NCI-H2081 treated with DMSO at 0.1 percent for 48 hours (cell line): ENCODE results near the gene TMEM97.
"Not testable (repeated sequence)": the region's sequence is repeated elsewhere in the genome, so short reads cannot be mapped to it uniquely, and the experiment has no call there.

Source experiments
- DNase-seq: peaks from one replicate; lab custom pipeline; 2025; lab: John Stamatoyannopoulos, UW

Gene TMEM97

GRCh38 chr17:28338056-28338768 is 19.2 kb downstream of the TMEM97 start:
- DNase-seq: no peak

GRCh38 chr17:28338769-28339212 is 19.8 kb downstream of the TMEM97 start:
- not testable (repeated sequence) for DNase-seq

- DNase-seq: no peak
Observed at GRCh38 chr17:28339431-28339830, 20.4 kb downstream of the TMEM97 start.

GRCh38 chr17:28340374-28340773 is 21.4 kb downstream of the TMEM97 start:
- DNase-seq: no peak

DNA sequence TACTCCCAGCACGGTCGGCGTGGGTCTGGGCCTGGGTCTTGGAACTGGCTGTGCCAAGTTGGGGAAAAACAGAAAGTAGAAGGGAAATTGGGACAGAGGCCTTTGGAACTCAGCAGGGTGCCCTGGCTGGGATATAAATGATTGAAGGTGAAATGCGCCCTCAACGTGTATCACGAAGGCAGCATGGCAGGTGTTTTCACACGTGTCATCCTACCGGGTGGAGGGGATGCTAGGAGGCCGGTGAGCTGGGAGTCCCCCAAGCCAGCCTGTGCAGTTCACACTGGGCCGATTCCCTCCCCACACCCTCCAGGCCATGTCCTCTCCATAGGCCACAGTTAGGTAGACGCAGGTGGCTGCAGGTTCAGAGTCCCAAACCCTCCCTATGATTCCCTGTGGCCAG is 22.5 kb downstream of the TMEM97 start:
- no peak for DNase-seq

GRCh38 chr17:28342313-28342712 is 23.3 kb downstream of the TMEM97 start:
- DNase-seq: no peak

DNA sequence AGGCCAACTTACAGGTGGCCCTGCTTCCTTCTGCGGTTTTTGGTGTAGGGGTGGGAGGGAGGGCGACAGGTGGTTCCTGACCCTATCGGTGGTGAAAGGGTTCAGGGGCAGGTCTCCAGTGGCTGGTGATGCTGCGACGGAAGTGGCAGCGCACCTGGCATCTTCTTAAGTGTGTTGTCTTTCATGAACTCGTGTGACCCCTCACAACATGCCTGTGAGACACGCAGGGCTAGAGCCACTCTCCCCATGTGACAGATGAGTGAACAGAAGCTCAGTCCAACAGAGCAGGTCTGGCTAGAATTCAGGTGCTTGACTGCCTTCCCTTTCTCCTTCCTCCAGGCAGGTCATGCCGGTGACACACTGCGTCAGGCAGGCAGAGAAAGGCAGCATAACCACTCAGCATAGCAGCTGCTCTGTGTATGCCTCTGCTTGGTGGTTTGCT is 24.5 kb downstream of the TMEM97 start:
- DNase-seq: no peak

DNA sequence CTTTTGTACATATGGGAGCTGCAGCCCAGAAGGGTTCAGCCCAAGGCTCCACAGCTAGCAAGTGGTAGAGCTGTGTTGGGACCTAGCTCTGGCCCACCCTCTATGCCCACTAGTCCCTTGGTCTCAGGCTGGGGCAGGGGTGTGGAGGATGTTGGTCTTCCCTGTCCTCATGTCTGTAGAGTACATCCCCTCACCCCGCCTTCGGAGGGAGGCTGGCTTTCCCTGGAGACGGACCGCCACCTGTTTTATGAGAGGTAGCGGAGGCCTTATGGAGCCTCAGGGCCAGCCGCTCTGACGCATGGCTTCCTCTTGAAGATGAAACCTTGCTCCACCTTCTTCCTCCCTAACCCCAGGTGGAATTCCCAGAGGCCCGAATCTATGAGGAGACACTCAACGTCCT is 25.0 kb downstream of the TMEM97 start:
- DNase-seq: no peak

DNA sequence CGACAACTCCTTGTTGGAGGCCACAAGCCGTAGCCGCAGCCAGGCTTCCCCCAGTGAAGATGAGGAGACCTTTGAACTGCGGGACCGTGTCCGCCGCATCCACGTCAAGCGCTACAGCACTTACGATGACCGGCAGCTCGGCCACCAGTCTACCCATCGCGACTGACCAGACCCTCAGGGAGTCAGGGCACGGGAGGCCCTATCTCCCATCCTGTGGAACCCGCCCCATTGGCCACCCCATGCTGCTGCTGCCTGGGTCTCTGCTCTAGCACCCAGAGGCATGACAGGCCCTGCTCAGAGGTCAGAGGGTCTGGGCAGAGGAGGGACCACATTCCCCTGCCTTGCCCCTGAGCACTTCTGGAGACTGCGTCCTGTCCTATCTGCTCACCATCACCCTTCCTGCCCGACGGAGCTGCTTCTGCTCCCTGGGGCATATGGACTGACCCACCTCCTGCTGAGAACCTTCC is 25.5 kb downstream of the TMEM97 start:
- DNase-seq: no peak

- no peak for DNase-seq
Observed at GRCh38 chr17:28345419-28346198, 26.6 kb downstream of the TMEM97 start.

DNA sequence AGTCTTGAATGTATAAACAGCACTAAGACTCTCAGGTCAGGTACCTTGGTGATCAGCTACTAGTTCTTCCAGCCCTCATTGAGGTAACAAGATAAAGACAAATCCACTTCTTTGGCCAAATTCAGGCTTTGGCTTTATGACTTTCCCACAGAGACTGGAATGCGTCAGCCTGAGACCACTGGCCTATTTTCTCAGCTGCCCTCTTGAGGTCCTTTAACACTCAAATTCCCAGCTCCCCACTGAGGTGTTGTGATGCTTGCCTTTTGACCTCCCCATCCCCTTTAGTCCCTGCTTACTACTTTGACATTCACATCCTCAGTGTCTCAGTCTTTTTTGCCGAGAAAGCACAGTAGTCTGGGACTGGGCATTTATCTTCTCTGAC is 27.2 kb downstream of the TMEM97 start:
- DNase-seq: no peak

DNA sequence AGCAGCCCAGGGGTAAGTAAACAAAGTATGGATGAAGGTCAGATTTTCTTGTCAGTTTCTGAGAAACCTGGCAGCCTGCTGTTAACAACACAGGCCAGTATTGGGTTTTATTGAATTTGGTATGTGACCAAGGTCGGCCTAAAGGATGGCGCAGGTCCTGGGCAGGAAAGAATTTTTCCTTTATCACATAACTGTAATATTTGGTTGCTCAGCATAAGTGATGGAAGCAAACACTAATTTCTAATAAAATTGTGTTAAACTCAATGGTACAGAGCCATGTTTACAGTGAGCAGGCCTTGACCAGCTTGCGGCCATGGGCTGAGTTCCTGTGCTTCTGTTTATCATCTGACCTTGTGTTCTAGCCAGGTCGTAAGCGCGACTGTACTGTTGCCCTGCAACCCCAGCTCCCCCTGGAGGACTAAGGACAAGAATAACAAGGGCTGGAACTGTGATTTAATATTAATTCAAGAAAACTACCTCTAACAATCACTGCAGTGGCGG is 27.8 kb downstream of the TMEM97 start:
- no peak for DNase-seq

DNA sequence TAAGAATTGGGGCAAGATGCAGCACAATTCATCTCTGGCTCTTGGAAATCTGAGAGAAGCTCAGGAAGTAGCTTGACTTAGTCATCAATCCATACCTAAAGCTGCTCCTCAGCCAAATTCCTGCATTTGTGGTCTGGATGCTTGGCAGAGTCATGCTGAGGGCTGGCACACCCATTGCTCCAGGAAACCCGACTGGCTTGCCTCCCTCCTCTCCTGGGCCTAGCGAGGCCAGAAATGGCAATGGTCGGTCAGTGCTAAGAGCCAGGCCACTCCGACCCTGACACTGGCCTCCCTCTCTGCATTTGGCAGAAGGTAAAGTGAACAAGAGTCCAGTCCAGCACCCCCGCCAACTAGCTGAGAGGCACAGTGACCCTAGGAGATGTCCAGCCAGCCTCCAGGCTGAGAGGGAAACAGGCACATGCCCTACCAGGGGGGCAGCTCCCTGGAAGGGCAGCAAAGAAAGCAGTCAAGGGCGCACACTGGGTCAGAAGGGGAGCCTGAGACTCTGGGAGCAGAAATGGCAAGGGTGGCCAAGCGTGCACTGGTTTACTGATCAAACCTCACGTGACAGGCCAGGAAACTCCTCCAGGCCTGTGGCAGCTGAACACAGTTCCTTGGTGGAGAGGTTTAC is 28.4 kb downstream of the TMEM97 start:
- no peak for DNase-seq

DNA sequence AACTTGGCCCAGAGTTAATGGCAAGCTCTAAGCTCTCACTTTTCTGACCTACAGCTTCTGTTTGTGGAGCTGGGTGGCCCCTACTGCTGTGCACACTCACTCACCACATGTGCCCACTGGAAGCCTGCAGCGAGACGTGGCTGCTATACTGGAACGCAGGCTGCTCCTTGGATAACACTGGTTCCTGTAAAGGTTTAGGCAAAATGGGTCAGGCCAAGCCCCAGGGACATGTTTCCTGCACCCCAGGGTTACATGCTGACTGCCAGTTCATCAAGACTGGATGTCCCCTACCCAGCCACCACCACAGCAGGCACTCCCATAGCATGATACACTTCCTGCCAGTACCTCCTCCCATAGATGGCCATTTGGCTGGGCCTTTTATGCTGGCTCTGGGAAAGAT is 30.0 kb downstream of the TMEM97 start:
- DNase-seq: no peak

GRCh38 chr17:28350271-28350670 is 31.3 kb downstream of the TMEM97 start:
- no peak for DNase-seq

DNA sequence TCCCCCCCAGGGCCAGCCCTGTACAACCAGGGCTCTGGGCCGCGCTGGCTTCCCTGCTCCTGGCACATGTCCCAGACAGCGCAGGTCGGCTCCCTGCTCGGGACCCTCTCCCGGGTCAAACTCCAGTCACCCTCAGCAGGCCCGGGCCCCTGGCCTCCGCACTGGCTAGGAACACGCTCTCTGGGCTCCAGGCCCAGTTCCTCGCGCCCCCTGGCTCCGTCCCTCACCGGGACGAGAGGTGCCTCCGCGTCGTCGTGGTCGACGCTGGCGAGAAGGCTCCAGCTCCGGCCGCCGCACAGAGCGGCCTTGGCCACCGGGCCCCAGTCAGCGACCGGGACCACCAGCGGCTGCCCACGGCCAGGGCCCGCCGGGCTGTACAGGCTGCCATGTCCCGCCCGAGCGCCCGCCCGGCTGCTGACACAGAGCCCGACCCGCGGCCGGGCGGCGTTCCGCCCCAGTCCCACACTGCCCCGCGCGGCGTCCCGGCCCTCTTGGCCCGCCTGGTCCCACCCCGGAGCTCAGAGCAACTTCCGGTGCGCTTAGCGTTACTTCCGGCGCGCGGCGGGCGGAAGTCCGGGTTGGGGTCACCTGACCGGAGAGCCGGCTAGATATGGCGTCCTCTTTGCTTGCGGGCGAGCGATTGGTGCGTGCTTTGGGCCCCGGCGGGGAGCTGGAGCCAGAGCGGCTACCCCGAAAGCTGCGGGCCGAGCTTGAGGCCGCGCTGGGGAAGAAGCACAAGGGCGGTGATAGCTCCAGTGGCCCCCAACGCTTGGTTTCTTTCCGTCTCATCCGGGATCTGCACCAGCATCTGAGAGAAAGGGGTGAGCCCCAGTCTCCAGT is 38.3 kb downstream of the TMEM97 start, which contains the start of gene POLDIP2:
Gene POLDIP2 (minus strand): TSS at position 467 of the 840 bp plus-strand sequence. CDS start 79 bp downstream, at position 388.
- DNase-seq: peak; percentile 31

DNA sequence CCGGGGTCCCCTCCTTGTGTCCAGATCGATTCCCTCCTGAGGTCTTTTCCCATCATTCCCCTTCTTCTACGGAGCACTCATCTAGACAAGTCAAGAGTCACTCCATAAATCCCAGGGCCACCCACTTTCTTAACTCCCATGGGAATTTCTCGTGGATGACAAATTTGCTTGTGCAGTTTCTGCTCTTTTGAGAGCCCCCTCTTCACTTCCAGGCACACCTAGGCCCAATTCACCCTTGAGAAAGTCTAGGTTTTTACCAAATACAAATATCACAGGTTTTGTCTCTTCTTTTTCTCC is 38.8 kb downstream of the TMEM97 start:
- DNase-seq: no peak

GRCh38 chr17:28363186-28363585 is 44.2 kb downstream of the TMEM97 start:
- no peak for DNase-seq

DNA sequence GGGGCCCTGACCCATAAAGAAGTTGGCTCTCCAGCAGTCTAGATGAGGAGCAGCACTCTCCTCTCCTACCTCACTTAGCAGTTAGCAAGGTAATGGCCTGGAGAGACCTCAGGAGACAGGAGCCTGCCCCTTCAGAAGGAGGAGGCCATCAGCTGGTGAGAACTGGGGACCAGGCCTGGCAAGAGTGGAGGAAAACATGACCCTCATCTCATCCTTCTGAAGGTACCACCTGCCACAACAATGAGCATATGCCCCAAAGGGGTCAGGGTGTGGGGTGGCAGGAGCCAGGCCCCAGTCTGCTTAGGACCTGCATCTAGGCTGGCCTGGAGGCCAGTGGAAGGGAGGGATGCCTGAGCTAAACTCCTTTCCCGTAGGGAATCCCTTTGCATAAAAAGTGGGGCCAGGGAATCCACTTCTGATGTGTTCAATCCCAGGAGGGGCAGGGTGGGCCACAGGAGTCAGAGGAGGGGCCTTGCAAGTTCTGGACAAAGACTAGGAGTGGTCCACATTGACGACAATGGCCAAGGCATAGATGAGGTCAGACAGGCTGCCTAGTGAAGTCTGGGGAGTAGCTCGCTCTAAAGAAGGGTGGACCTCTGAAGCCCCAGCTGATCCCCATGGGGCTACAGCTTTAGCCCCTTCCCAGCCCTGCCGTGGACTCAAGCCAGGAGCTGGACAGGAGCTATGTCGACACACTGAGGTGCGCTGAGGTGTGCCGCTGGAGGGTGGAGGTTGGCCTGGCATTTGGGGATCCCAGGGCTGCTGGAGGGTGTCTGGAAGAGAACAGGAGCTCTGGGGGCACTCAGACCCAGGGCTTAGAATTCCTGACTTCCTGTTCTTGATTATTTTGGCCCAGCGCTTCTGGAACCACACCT is 45.0 kb downstream of the TMEM97 start:
- no peak for DNase-seq

- DNase-seq: no peak
Observed at GRCh38 chr17:28364665-28365363, 45.8 kb downstream of the TMEM97 start, which contains the start of gene SEBOX. SEBOX (minus strand) TSS chr17:28365199; CDS start chr17:28365151, 48 bp downstream.
